Esophagus squamous epithelium (tissue), 4 donors: ENCODE results near the gene WDR6.

Source experiments
- POLR2A ChIP-seq, 4 donors: fragments of 450-650 bp; IDR thresholded peaks; one replicate each; pipeline ENCODE4 v1.6.1; 2017; ENCODE audit warnings: antibody characterized with exemption in 4 of 4, mild to moderate bottlenecking in 4 of 4, moderate library complexity in 3 of 4
- TF ChIP-seq, protein P1 (sequence below), 6 experiments: fragments of 450-650 bp in 4 of 6; fragments of 200-600 bp in 2 of 6; sonication (generic) in 2 of 6; IDR thresholded peaks; one replicate each; pipeline ENCODE4 v1.5.1; 2016 to 2019; ENCODE audit warnings: antibody characterized with exemption in 6 of 6, mild to moderate bottlenecking in 4 of 6, moderate library complexity in 4 of 6

DNA sequence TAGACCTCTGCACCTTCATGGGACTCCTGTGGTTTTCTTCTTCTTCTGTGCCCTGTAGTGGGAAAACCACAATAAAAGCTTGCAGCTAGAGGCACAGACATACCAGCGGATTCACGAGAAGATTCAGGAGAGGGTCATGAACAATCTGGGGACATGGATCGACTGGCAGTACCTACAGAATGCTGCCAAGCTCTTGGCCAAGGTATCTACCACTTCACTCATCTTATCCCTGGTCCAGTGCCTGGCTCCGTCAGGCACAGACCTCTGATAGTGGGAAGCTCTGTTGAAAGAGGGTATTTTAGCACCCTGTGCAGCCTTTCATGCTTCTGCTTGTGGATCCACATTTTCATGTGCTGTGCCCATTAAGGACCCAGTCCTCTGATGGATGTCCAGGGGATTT, 26.9 kb upstream of the WDR6 start:
- TF ChIP-seq, protein P1, sequence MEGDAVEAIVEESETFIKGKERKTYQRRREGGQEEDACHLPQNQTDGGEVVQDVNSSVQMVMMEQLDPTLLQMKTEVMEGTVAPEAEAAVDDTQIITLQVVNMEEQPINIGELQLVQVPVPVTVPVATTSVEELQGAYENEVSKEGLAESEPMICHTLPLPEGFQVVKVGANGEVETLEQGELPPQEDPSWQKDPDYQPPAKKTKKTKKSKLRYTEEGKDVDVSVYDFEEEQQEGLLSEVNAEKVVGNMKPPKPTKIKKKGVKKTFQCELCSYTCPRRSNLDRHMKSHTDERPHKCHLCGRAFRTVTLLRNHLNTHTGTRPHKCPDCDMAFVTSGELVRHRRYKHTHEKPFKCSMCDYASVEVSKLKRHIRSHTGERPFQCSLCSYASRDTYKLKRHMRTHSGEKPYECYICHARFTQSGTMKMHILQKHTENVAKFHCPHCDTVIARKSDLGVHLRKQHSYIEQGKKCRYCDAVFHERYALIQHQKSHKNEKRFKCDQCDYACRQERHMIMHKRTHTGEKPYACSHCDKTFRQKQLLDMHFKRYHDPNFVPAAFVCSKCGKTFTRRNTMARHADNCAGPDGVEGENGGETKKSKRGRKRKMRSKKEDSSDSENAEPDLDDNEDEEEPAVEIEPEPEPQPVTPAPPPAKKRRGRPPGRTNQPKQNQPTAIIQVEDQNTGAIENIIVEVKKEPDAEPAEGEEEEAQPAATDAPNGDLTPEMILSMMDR (IDR thresholded peaks at IDR 0.05): no peak
- no peak for TF ChIP-seq POLR2A (IDR thresholded peaks at IDR 0.05)
